NCI-H146 treated with DMSO at 0.1 percent for 48 hours (cell line): ENCODE results near the gene SLC4A5.

Experiments
- DNase-seq: peaks from one replicate; lab custom pipeline; 2025; ENCODE audit not compliant: unreplicated experiment; lab: John Stamatoyannopoulos, UW

SLC4A5 gene, protein sequence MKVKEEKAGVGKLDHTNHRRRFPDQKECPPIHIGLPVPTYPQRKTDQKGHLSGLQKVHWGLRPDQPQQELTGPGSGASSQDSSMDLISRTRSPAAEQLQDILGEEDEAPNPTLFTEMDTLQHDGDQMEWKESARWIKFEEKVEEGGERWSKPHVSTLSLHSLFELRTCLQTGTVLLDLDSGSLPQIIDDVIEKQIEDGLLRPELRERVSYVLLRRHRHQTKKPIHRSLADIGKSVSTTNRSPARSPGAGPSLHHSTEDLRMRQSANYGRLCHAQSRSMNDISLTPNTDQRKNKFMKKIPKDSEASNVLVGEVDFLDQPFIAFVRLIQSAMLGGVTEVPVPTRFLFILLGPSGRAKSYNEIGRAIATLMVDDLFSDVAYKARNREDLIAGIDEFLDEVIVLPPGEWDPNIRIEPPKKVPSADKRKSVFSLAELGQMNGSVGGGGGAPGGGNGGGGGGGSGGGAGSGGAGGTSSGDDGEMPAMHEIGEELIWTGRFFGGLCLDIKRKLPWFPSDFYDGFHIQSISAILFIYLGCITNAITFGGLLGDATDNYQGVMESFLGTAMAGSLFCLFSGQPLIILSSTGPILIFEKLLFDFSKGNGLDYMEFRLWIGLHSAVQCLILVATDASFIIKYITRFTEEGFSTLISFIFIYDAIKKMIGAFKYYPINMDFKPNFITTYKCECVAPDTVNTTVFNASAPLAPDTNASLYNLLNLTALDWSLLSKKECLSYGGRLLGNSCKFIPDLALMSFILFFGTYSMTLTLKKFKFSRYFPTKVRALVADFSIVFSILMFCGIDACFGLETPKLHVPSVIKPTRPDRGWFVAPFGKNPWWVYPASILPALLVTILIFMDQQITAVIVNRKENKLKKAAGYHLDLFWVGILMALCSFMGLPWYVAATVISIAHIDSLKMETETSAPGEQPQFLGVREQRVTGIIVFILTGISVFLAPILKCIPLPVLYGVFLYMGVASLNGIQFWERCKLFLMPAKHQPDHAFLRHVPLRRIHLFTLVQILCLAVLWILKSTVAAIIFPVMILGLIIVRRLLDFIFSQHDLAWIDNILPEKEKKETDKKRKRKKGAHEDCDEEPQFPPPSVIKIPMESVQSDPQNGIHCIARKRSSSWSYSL

DNA sequence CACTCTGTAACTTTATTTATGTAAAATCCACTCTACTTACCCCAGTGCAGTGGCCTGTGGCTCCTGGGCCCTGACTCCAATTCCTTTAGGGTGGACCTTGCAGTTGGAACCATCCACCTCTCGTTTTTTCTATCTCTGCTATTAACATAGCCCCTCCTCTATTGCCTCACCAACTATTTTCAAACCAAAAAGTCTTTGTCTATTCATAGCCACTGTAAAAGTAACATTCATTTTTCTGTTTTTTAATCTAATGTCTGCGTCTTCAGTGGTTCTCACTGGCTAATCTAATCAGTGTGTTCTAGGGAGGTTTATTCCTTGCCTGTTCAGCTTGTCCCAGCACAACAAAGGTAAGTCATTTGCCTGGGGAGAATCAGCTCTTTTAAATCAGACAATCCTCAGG lies at the start of gene SLC4A5:
SLC4A5 (minus strand) TSS at position 101 of the 400 bp plus-strand sequence. CDS start 28,393 bp downstream, outside the sequence.
- no peak for DNase-seq

DNA sequence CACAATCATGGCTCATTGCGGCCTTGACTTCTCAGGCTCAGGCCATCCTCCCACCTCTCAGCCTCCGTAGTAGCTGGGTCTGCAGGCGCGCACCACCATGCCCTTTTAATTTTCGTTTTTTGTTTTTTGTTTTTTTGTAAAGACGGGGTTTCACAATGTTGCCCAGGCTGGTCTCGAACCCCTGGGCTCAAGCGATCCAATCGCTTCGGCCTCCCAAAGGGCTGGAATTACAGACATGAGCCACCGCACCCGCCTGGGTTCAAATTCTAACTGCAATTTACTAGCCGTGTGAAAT lies 49.2 kb upstream of the SLC4A5 start:
- no peak for DNase-seq

DNA sequence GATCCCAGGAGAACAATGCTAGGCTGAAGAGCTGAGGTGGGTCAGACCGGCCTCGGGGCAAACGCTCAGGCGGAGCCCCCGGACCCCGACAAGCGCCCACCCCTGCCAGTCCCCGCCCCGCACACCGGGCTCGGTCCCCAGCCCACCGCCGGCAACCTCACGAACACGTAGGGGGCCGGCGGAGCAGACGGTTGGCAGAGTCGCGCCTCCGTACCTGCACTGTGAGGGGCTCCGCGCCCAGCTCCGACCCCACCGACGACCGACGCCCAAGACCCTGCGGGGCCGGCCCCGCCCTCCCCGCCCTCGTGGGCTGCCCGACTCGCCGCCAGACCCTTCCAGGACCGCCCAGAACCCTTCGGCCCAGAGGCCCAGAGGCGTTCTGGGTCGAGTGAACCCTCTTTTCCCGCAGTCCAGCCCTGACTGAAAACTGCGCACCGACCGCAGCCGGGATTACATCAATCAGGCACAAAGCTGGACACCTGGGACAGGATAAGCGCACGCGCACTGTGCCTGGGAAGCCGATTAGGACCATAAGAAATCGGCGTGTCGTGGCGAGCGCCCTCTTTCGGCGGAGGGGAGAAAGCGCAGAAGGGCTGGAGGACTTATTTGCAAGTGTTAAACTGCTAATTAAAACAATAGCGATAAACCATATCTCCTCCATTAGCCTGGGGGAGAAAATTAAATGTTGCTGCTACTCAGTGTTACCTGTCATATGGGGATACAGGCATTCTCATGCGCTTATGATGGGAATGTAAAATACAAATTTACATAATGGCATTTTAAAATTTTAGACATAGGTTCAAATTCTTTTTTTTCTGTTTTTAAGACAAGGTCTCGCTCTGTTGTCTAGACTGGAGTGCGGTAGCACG lies 48.6 kb upstream of the SLC4A5 start:
- DNase-seq, result peak; percentile 84

DNA sequence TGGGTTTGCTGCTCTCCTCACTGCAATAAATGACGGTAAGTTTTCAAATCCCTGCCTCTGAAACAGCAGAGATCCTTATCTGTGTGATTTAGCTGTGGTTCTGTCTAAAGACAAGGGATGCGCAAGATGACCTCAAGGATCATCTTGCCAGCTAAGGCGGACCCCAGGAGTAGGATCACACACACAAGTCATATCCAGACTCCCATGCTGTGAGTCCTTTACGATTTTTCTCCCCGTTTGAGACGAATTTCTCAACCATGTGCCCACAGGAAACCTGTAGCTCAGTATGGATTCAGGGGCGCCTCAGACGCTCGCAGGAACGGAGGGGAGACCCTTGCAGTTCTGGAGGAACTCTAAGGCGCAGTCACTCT lies 48.0 kb upstream of the SLC4A5 start:
- DNase-seq, result no peak

DNA sequence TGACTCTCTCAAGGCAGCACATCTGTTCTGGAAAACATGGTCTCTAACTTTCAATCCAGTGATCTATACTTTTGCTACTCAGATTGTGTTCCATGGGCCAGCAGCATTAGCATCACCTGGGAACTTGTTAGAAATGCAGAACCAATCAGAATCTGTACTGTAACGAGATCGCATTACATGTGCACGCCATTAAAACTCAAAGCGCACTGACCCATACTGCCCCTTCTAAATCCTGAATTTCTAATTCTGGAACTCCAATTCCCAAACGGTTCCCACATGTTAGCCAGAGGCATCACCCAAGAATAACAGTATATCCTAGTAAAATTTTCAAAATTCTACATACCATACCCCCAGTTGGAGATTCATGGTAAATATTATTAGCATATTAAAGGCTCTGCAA lies 47.4 kb upstream of the SLC4A5 start:
- DNase-seq, result no peak

DNA sequence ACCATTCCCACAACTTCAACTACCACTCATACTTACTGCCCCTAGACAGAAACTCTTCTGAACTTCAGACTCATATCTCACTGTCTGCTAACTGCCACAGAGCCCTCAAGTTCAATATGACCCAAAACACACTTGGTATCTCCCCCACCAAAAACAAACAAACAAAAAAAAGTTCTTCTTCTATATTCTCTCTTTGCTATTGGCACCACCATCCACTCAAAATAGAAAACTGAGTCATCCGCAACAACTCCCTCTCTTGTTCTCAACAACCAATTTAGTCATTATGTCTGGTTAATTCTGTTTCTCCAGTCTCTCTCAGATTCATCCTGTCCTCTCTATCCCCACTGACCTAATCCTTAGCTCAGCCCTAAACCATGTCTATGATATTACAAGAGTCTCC lies 44.1 kb upstream of the SLC4A5 start:
- DNase-seq, result no peak

DNA sequence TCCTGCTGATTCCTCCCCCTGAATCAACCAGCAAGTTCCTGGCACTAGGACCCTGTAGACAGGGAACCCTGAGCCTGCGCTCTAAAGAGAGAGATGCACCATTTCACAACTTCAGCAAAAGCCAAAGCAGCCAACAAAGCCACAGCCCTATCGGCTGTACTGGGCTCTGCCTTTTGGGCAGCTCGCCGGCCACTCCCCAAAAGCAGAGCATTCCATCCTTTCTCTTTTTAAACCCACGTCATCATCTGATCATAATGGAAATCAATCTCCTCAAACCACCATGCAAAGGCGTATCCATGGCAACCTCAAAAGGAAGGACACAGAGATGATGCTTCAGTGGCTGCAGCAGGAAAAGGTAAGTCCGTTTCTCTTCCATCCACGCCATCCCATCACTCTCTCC lies 42.2 kb upstream of the SLC4A5 start:
- DNase-seq, result no peak

DNA sequence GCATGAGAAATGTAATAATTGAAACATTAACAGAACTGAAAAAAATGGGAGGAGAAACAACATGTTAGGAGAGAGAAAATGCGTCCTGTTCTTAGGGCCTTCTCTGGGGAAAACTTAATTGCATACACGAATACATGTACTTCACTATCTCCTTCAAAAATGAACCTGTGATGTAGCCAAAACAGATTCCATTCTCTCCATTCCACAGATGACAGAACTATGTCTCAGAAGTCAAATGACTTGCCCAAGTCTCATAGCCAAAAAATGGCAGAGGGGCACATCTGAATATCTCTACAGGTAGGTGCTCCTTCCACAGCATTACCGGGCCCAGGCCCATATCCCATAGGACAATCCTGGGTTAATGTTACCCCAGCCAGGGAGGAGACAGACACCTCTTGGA lies 40.8 kb upstream of the SLC4A5 start:
- no peak for DNase-seq

DNA sequence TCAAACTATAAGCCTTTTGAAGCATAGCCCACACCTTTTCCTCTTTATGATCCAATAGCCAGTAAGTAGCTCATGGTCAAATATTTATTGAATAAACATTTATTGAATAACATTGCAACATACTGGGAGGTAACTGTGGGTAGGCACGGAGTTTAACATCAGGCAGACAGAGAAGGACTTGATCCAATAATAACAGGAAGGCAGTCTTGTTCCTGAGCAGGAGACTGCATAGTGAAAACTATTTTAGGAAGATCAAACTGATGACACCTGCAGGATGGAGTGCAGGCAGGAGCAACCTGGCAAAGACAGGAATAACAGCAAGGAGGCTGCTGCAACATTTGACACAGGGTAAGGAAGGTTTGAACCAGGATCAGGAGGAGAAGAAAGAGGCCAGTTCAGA lies 40.0 kb upstream of the SLC4A5 start:
- DNase-seq, result no peak

DNA sequence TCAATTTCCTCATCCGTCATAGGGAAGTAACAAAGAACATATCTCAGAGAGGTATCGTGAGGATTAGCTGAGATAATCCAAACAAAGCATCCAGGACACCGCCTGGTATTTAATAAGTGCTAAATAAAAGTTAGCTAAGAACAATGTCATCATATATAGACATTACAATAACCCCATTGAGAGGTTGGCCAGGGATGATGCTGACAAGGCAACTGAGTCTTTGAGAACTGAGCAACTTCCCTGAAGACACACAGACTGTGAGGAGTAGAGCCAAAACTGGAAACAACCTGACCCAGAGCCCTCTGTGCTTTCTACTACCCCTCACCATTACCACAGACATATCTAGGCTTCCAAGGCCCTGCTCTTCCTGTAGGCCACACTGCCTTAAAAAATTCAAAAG lies 38.5 kb upstream of the SLC4A5 start:
- no peak for DNase-seq

DNA sequence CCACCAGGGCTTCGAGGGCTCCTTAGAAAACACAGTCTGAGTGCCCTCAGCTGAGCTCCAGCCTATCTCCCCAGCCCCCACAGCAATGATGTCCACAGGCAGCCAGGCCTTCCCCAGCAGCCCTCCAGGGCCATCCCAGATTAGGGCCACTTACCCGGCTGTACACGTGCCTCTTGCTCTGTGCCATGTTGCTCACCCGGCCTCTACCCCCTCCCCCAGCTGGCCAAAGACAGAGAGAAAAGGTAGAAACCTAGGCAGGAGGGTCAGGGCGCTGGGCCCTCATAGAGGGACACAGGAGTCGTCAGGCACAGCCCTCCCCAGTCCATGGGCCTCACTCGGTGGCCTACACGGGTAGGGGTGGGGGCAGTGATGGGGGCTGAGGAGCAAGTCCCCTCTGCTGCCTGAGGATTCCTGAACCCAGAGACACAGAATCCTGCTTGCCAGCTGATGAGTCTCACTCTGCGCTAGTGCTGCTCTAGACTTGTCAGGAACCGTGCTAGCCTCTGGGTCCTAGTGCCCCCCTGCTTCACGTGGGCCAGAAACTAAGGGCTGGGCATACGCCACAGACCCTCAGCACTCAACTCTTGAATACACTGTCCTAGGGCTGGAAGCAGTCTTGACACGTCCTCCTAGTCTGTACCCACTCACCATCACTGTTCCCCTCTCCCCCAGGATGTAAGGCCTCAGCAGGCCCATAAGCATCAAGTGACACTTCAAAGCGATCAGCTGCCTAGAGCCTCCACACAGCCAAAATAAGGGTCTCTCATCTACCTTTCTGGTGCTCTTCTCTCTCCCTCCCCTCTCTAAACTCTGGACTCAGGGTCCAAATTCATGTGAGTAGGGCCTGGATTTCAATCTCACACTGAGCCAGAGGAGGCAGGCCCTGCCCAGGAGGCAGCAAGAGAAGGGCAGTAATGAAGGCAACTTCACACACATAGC lies 36.9 kb upstream of the SLC4A5 start, which contains the start of gene DCTN1:
DCTN1 (minus strand) TSS at position 461 of the 939 bp plus-strand sequence; CDS start at position 187, 274 bp downstream.
- DNase-seq, result no peak

DNA sequence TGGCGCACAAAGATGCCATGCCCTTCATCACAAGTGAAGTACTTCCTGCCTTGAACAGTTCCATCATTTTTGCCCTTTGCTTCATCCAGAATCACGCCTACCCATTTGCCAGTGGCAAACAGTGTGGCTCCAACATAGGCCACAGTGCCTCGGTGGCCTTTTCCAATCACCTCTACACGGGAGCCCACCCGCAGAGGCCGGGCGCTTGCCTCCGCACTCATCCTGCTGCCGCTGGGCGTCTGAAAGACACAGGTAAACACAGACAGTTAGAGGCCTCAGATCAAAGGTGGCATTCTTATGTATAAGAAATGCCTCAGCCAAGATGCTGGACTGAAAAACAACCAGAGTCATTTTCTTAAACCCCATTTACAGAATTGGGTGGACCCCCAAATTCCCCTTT lies 34.8 kb upstream of the SLC4A5 start:
- DNase-seq, result no peak

DNA sequence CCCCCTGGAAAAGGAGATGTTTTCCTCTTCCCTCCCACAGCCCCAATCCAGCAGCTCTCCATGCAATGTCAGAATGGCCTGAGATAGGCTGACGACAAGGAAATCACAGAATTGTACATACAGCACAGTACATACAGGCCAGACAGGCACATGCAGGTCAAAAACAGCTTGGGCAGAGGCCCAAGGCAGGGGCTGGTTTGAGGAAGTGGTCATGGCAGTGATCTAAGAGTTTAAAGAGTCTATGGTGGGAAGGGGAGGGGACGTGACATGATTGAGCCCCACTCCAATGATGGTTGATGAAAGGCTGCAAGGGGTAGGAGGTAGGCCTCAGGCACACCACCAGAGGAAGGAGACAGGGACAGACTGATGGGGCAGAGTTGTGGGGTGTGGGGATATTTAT lies 32.6 kb upstream of the SLC4A5 start:
- DNase-seq, result no peak

DNA sequence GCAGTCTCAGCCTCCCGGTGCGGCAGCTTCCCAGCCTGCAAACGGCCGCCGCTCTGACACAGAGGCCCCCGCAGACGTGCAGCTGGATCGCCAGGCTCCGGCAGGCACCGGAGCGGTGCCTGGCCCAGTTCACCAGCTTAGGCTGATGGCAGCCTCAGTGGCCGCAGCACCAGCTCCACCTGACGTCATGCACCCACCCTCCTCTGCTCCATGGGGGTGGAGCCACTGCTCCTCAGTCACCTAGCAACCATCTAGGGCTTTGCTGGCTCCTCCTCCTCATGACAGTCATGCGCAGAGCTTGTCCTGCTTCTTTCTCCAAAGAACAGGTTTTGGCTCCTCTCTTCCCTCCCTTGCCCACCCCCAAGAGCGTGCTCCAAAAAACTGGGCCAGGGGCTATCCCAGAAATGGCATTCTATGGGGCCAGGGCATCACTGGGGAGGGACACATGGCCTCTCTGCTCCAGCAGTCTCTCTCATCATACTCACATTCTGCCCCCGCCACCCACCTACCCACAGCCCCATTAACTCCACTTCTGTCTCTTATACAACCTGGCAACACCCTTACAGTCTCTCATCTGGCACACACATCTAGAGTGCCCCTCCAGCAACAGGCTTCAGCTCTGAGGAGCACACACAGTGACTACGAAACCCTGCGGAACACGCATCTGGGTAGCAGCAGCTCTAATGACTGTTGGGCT lies 31.4 kb upstream of the SLC4A5 start:
- no peak for DNase-seq

DNA sequence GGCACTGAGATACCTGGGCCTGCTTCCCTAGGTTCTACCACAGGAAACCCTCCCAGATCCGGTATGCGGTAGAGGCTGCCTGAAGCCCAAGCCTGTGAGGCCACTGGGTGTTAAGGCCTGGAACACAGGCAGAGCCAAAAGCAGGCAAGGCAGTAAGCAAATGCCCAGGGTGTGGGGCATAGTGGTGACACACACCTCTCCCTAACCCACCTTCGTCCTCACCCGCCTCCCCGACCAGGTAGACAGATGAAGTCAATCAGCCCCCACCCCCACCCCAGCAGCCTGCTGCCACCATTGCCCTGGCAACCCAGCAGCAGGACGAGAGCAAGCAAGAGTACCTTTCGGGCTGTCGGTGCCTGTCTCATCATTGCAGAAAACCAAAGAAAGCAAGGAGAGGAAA lies 30.8 kb upstream of the SLC4A5 start:
- no peak for DNase-seq

DNA sequence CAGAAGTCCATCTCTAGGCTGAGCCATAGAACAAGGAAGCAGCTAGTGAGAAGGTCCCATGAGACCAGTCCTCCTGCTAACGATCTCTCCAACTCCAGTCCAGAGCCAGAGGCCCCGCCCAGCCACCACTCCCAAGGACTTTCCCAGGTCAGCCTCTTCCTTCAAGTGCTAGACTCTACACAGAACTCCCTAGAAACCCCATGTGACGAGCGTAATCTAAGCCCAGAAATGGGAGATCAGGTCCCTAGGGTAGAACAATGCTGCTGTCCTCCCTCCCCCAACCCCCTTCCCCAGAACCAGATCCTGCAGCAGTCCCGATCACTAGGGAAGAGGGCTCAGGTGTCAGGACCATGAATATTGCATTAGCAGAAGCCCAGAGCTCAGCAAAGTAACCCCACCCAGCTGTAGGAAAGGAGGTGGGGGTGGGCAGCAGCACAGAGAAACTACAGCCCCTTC lies 30.0 kb upstream of the SLC4A5 start:
- no peak for DNase-seq

DNA sequence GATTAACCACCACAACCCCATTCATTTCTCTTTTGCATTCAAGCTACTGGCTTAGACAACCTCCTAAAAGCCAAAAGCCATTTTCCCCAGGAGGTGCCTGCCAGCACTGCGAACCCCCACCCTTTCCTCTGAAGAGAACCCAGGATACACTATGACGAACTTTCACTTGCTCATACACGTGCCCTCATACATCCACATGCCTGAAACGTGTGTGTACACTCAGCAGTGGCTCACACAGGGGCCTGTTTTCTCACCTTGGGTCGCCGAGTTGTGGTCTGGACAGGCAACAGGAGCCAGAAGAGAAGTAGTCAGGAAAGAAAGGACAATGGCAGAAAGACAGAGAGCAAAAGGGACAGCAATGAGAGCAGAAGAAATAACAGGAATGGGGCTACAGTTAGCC lies 29.5 kb upstream of the SLC4A5 start:
- no peak for DNase-seq

DNA sequence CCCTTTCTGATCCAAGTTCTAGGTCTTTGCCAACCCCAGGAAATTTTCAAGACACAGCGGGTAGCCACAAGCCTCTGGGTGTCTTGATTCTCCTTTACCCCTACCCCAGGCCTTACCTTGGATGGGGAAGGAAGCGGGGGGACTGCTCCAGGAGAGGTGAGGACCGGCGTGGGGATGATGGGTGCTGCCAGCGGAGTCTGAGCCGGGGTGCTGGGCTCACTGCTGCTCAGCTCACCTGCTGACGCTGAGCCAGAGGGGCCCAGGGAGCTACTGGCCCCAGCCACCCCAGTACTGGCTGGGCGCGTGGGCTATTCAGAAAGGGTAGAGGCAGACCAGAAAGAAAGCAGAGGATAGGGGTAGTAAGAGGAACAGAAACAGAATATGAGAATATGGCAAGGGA lies 28.2 kb upstream of the SLC4A5 start:
- DNase-seq, result no peak

DNA sequence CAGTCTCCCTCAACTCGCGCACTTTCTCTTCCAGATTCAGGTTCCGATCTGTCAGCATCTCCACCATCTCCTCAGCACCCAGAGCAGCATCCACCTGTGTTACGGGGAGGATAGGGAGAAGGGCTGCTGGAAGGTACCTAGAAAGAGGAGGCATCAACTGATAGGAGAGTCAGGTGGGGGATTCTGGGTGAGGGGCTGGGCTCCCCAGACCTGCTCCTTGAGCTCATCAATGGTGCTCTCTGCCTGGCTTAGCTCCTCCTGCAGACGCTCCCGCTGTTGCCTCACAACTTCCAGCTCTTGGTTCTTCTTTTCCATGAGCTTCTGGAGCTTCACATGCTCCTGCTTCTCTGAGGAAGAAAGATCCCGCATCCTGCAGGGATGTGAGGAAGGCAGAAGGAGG lies 26.8 kb upstream of the SLC4A5 start:
- DNase-seq, result no peak
